HG03066 (cell line): Measurements from ENCODE around the gene IL31RA.

ENCODE experiments used
- ATAC-seq: cut with Tn5 transposase; IDR thresholded peaks from one replicate; pipeline ENCODE4 v1.9.1; 2021; ENCODE audit warnings: low read depth; ENCODE audit not compliant: unreplicated experiment

IL31RA gene

GRCh38 chr5:55900068-55900467, 48.9 kb downstream of the IL31RA start:
- ATAC-seq: no peak

GRCh38 chr5:55900776-55901175, 49.6 kb downstream of the IL31RA start:
- no peak for ATAC-seq

- ATAC-seq: no peak
These were observed 51.5 kb downstream of the IL31RA start for GRCh38 chr5:55902696-55903095.

GRCh38 chr5:55903121-55903701, 52.1 kb downstream of the IL31RA start:
- peak; percentile 85 for ATAC-seq

- no peak for ATAC-seq
These were observed 53.0 kb downstream of the IL31RA start for GRCh38 chr5:55904152-55904551.

GRCh38 chr5:55905251-55905650, 54.1 kb downstream of the IL31RA start:
- no peak for ATAC-seq

- ATAC-seq: no peak
These were observed 56.8 kb downstream of the IL31RA start for GRCh38 chr5:55907927-55908326.

- no peak for ATAC-seq
These were observed 57.6 kb downstream of the IL31RA start for GRCh38 chr5:55908804-55909203.

- ATAC-seq: no peak
These were observed 60.9 kb downstream of the IL31RA start for GRCh38 chr5:55911784-55912653.

GRCh38 chr5:55913466-55914413, 62.6 kb downstream of the IL31RA start:
- ATAC-seq: peak; percentile 92

- ATAC-seq: no peak
These were observed 63.8 kb downstream of the IL31RA start for GRCh38 chr5:55914971-55915370.

- no peak for ATAC-seq
These were observed 64.6 kb downstream of the IL31RA start for GRCh38 chr5:55915783-55916182.

GRCh38 chr5:55916986-55917385, 65.8 kb downstream of the IL31RA start:
- ATAC-seq: no peak

GRCh38 chr5:55917402-55918086, 66.4 kb downstream of the IL31RA start:
- no peak for ATAC-seq

GRCh38 chr5:55918087-55919035, 67.2 kb downstream of the IL31RA start:
- no peak for ATAC-seq

GRCh38 chr5:55919625-55920024, 68.5 kb downstream of the IL31RA start:
- ATAC-seq: no peak

GRCh38 chr5:55920784-55921183, 69.6 kb downstream of the IL31RA start:
- ATAC-seq: no peak

GRCh38 chr5:55921617-55922016, 70.5 kb downstream of the IL31RA start:
- no peak for ATAC-seq

- ATAC-seq: no peak
These were observed 72.1 kb downstream of the IL31RA start for GRCh38 chr5:55923177-55923771.
